Gastrocnemius medialis (tissue), 4 donors: Measurements from ENCODE around the gene OR14J1. TPM values are rescaled to one million over a fixed set of nuclear protein-coding genes. Genes with fewer than 3 reads are reported as not detected.

Experiments used
- ATAC-seq, 2 donors: fragments of 150-250 bp; one replicate each; pipeline ENCODE4 v1.9.1; 2016
- DNase-seq, 2 donors: peaks; one replicate each; pipeline ENCODE4 v3.0.0-alpha.2; 2019
- H3K27ac ChIP-seq, 4 donors: fragments of 200-600 bp; sonication (generic); 1 replicate in 1 of 4; 2 replicates in 3 of 4; pipeline ENCODE4 v1.5.1; 2016 to 2018; ENCODE audit warnings: mild to moderate bottlenecking in 2 of 4, moderate library complexity in 1 of 4
- H3K27me3 ChIP-seq, 3 donors: fragments of 200-600 bp; sonication (generic) in 2 of 3; 1 replicate in 1 of 3; 2 replicates in 2 of 3; pipeline versions ENCODE4 v1.5.1 to v1.6.0; 2016 to 2019; ENCODE audit warnings: mild to moderate bottlenecking in 1 of 3, moderate library complexity in 1 of 3
- H3K36me3 ChIP-seq, 2 donors: fragments of 200-600 bp; sonication (generic) in 1 of 2; one replicate each; pipeline ENCODE4 v1.5.1; 2017 to 2018
- H3K4me1 ChIP-seq, 2 donors: fragments of 200-600 bp; sonication (generic) in 1 of 2; one replicate each; pipeline ENCODE4 v1.5.1; 2016 to 2017; ENCODE audit warnings: mild to moderate bottlenecking in 2 of 2
- H3K4me3 ChIP-seq, 4 donors: fragments of 200-600 bp; sonication (generic) in 3 of 4; 1 replicate in 1 of 4; 2 replicates in 3 of 4; pipeline ENCODE4 v1.5.1; 2016 to 2019; ENCODE audit warnings: mild to moderate bottlenecking in 2 of 4
- H3K9me3 ChIP-seq, 3 donors: fragments of 200-600 bp; sonication (generic) in 2 of 3; 1 replicate in 1 of 3; 2 replicates in 2 of 3; pipeline ENCODE4 v1.5.1; 2016 to 2019
- CTCF ChIP-seq, 5 experiments: fragments of 450-650 bp in 3 of 5; fragments of 200-600 bp in 2 of 5; sonication (generic) in 2 of 5; IDR thresholded peaks in 4 of 5; conservative IDR thresholded peaks in 1 of 5; 1 replicate in 4 of 5; 2 replicates in 1 of 5; pipeline ENCODE4 v1.5.1; 2016 to 2019; ENCODE audit warnings: antibody characterized with exemption in 5 of 5, mild to moderate bottlenecking in 3 of 5, moderate library complexity in 3 of 5
- POLR2A ChIP-seq, 2 donors: fragments of 450-650 bp; IDR thresholded peaks; one replicate each; pipeline ENCODE4 v1.6.1; 2017; ENCODE audit warnings: antibody characterized with exemption in 2 of 2, mild to moderate bottlenecking in 2 of 2, moderate library complexity in 2 of 2
- in situ Hi-C, 4 donors: fragments of 200-750 bp; cut with MboI; loops; one replicate each; pipeline versions ENCODE4 v1.15.0 to v1.8.0; 2017; ENCODE audit warnings: low sequenced_read_pairs in 4 of 4
- intact Hi-C: fragments of 100-400 bp; cut with DNase I; formaldehyde crosslinking; loops from one replicate; pipeline ENCODE4 v1.15.1; 2023; ENCODE audit warnings: low total_unique reads
- total RNA-seq, 4 donors: library from RNA; depleted of rRNA; stranded (reverse); fragments of >200 nt; gene quantifications; one replicate each; pipeline versions ENCODE4 v1.1.0 to v1.2.3, GENCODE V29; 2016

The OR14J1 gene, protein sequence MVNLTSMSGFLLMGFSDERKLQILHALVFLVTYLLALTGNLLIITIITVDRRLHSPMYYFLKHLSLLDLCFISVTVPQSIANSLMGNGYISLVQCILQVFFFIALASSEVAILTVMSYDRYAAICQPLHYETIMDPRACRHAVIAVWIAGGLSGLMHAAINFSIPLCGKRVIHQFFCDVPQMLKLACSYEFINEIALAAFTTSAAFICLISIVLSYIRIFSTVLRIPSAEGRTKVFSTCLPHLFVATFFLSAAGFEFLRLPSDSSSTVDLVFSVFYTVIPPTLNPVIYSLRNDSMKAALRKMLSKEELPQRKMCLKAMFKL
- not detected for total RNA-seq

- H3K9me3 ChIP-seq: no peaks in the 10 kb centered on the region
- no peak for ATAC-seq
These were observed at the start of gene OR14J1 for GRCh38 chr6:29301316-29301715. OR14J1 (plus strand) TSS chr6:29301701; CDS start chr6:29306690, 4,989 bp downstream.

DNA sequence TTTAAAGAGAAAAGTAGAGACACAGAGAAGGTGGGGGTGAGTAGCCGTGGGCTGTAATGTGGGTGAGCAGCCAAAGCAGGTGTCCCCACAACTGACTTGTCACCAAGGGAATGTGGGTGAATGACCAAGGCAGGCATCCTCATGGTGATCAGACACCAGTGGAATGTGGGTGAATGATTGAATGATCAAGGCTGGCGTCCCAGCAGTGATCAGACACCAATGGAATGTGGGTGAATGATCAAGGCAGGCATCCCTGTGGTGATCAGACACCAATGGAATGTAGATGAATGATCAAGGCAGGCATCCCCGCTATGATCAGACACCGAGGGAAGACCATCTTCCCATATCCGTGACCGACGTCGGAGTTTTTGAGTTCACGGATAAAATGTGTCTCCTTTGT lies 49.8 kb upstream of the OR14J1 start:
- Histone ChIP-seq H3K36me3 (no peaks in the 10 kb centered on the region), H3K27ac (no peak overlapping the region), H3K4me1 (no peaks in the 10 kb centered on the region), H3K4me3 (no peak overlapping the region), H3K9me3 (no peaks in the 10 kb centered on the region), H3K27me3 (no peaks in the 10 kb centered on the region)
- ATAC-seq (no peak), DNase-seq (no peak)
- in situ Hi-C loops: no loop called here
- intact Hi-C loops: no loop called here
- TF ChIP-seq POLR2A (IDR thresholded peaks at IDR 0.05) (no peak), CTCF (IDR thresholded peaks at IDR 0.05 in 4 of 5, conservative IDR thresholded peaks at IDR 0.05 in 1 of 5) (no peak)

More at GRCh38 chr6:29301316-29301715, at the start of gene OR14J1:
- H3K36me3 ChIP-seq: no peaks in the 10 kb centered on the region
- H3K27ac ChIP-seq: no peak within 1 kb of the TSS
- H3K4me1 ChIP-seq: no peaks in the 10 kb centered on the region
- H3K4me3 ChIP-seq: no peak within 1 kb of the TSS
- intact Hi-C loops (no loop called here), in situ Hi-C loops (no loop called here)
- H3K27me3 ChIP-seq: no peaks in the 10 kb centered on the region
- no peak for TF ChIP-seq POLR2A (IDR thresholded peaks at IDR 0.05)
- TF ChIP-seq CTCF (IDR thresholded peaks at IDR 0.05 in 4 of 5, conservative IDR thresholded peaks at IDR 0.05 in 1 of 5): no peak
- DNase-seq: no peak

GRCh38 chr6:29255530-29255929 lies 46.0 kb upstream of the OR14J1 start:
- no peaks in the 10 kb centered on the region for H3K9me3 ChIP-seq
- TF ChIP-seq POLR2A (IDR thresholded peaks at IDR 0.05) (no peak), CTCF (IDR thresholded peaks at IDR 0.05 in 4 of 5, conservative IDR thresholded peaks at IDR 0.05 in 1 of 5) (no peak)
- no peak for DNase-seq
- no peak for ATAC-seq
- H3K27me3 ChIP-seq: no peaks in the 10 kb centered on the region
- no peak overlapping the region for H3K4me3 ChIP-seq
- H3K36me3 ChIP-seq: no peaks in the 10 kb centered on the region
- in situ Hi-C loops (no loop called here), intact Hi-C loops (no loop called here)
- no peaks in the 10 kb centered on the region for H3K4me1 ChIP-seq
- H3K27ac ChIP-seq: no peak overlapping the region

DNA sequence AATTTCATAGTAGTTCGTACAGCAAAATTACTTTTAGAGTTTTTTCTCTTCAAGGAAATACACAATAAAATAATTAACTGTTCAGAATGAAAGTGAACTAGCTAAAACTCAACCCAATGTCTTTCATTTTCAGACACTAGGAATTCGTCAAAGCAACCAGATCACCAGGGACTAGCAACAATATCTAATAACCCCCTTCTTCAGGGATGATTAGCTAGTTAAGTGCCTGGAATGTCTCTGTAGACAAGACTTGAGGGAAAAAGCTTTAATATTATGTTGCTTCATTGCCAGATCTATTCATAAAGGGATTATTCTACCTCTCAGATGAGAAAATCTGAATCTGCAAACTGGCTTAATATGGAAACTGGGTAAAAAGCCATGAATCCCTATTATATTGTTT lies 41.8 kb upstream of the OR14J1 start:
- Histone ChIP-seq H3K27ac (no peak overlapping the region), H3K36me3 (no peaks in the 10 kb centered on the region), H3K4me1 (no peaks in the 10 kb centered on the region), H3K27me3 (no peaks in the 10 kb centered on the region), H3K4me3 (no peak overlapping the region), H3K9me3 (no peaks in the 10 kb centered on the region)
- DNase-seq (no peak), ATAC-seq (no peak)
- intact Hi-C loops (no loop called here), in situ Hi-C loops (no loop called here)
- TF ChIP-seq CTCF (IDR thresholded peaks at IDR 0.05 in 4 of 5, conservative IDR thresholded peaks at IDR 0.05 in 1 of 5): no peak
- TF ChIP-seq POLR2A (IDR thresholded peaks at IDR 0.05): no peak

DNA sequence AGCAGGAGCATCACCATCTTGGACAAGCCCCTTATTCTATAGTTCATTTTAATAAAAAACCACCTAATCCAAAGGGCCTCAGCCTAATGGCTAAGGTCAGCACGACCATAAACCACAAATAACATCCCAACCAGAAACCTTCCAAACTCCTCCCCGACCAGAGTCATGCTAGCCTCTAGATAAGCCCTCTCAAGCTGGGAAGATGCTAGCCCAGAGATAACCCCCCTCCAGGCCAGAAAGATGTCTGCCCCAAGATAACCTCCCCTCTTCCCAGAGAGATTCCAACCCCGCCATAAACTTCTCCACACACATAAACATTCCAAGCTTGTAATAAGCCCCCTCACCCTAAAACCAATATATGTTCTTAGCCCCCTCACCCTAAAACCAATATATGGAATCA lies 38.5 kb upstream of the OR14J1 start:
- H3K36me3 ChIP-seq: no peaks in the 10 kb centered on the region
- DNase-seq (no peak), ATAC-seq (no peak)
- TF ChIP-seq CTCF (IDR thresholded peaks at IDR 0.05 in 4 of 5, conservative IDR thresholded peaks at IDR 0.05 in 1 of 5) (no peak), POLR2A (IDR thresholded peaks at IDR 0.05) (no peak)
- no peak overlapping the region for H3K4me3 ChIP-seq
- H3K27me3 ChIP-seq: no peaks in the 10 kb centered on the region
- intact Hi-C loops: no loop called here
- in situ Hi-C loops: no loop called here
- H3K4me1 ChIP-seq: no peaks in the 10 kb centered on the region
- H3K27ac ChIP-seq: no peak overlapping the region
- no peaks in the 10 kb centered on the region for H3K9me3 ChIP-seq
